ENCODE results near the gene CAV1. TPM values are rescaled to one million over a fixed set of nuclear protein-coding genes. Genes with fewer than 3 reads are reported as not detected.

CAV1 gene
- polyA plus RNA-seq, 1 donor (not counting 4 experiments of a cell fraction or from before 2014, with no cell fraction given): 2,905 TPM

DNA sequence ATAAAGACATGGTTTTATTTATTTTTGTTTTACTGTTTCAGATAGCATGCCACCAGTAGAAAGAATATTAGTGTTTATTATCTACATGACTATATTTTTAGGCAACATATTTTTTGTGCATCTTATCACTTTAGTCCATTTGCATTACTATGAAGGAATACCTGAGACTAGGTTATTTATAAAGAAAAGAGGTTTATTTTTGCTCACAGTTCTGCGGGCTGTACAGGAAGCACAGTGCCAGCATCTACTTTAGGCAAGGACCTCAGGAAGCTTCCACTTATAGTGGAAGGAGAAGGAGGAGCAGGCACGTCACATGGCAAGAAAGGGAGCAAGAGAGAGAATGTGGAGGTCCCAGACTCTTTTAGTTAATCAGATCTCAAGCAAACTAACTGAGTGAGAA, 19.6 kb upstream of the CAV1 start:
- FAIRE-seq (no peak), DNase-seq (ENCODE audit: low read depth, low spot score) (no peak)
- Histone ChIP-seq H3K9me3 (ENCODE audit: control insufficient read depth, low read depth, low read length) (no peaks in the 10 kb centered on the region), H2AFZ (ENCODE audit: control insufficient read depth, low read length) (no peak overlapping the region), H3K9ac (ENCODE audit: control insufficient read depth, extremely low read depth, insufficient read depth, low read length) (no peak overlapping the region), H3K4me3 (ENCODE audit: control insufficient read depth in 2 of 3, extremely low read depth in 1 of 3, insufficient read depth in 2 of 3, low read depth in 1 of 3, low read length in 3 of 3) (no peak overlapping the region), H3K4me1 (ENCODE audit: control insufficient read depth, extremely low read depth, insufficient read depth, low read length) (peaks cover 30% of the 10 kb centered on the region), H3K27me3 (ENCODE audit: control insufficient read depth, extremely low read depth, insufficient read depth, low read length) (no peaks in the 10 kb centered on the region), H3K79me2 (ENCODE audit: control insufficient read depth, insufficient read depth, low read length) (peaks cover 52% of the 10 kb centered on the region), H3K9me1 (ENCODE audit: control insufficient read depth, extremely low read depth, insufficient read depth, low read length) (no peaks in the 10 kb centered on the region), H3K4me2 (ENCODE audit: control insufficient read depth, extremely low read depth, insufficient read depth, low read depth, low read length) (peak overlapping the region; percentile 31), H3K27ac (ENCODE audit: control insufficient read depth, insufficient read depth, low read length) (no peak overlapping the region), H4K20me1 (ENCODE audit: control insufficient read depth, extremely low read depth, insufficient read depth, low read length) (no peaks in the 10 kb centered on the region), H3K36me3 (ENCODE audit: control insufficient read depth in 2 of 2, extremely low read depth in 1 of 2, insufficient read depth in 2 of 2, low read length in 2 of 2) (peaks cover 6 to 34% of the 10 kb centered on the region in 2 experiments)
- TF ChIP-seq EZH2 (IDR thresholded peaks at IDR 0.05; ENCODE audit: low read length): no peak
- TF ChIP-seq, protein P1, sequence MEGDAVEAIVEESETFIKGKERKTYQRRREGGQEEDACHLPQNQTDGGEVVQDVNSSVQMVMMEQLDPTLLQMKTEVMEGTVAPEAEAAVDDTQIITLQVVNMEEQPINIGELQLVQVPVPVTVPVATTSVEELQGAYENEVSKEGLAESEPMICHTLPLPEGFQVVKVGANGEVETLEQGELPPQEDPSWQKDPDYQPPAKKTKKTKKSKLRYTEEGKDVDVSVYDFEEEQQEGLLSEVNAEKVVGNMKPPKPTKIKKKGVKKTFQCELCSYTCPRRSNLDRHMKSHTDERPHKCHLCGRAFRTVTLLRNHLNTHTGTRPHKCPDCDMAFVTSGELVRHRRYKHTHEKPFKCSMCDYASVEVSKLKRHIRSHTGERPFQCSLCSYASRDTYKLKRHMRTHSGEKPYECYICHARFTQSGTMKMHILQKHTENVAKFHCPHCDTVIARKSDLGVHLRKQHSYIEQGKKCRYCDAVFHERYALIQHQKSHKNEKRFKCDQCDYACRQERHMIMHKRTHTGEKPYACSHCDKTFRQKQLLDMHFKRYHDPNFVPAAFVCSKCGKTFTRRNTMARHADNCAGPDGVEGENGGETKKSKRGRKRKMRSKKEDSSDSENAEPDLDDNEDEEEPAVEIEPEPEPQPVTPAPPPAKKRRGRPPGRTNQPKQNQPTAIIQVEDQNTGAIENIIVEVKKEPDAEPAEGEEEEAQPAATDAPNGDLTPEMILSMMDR (optimal IDR thresholded peaks at IDR 0.05 in 1 of 3, IDR thresholded peaks at IDR 0.05 in 1 of 3, conservative IDR thresholded peaks at IDR 0.05 in 1 of 3; ENCODE audit: extremely low read depth in 1 of 3, insufficient read depth in 2 of 3, low read length in 3 of 3): no peak
- dilution Hi-C loops (cut with MboI; ENCODE audit: extremely low pct_ligation_motif_present, low sequenced_read_pairs): loop anchor here (25.0 kb wide), 1 partner anchor 243 kb away; no protein-coding TSS in a partner anchor

DNA sequence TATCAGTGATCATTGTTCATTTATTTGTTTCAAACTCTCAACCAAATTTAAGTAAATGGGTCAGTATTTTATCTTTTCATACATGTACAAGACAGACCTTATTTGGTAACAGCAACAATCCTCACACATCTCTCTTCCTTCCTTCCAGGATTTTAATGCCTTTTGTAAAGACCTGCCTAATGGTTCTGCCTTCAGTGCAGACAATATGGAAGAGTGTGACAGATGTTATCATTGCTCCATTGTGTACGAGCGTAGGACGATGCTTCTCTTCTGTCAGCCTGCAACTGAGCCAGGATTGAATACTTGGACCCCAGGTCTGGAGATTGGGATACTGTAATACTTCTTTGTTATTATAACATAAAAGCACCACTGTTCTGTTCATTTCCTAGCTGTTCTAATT, 19.0 kb upstream of the CAV1 start:
- H4K20me1 ChIP-seq (ENCODE audit: control insufficient read depth, extremely low read depth, insufficient read depth, low read length): no peaks in the 10 kb centered on the region
- no peak overlapping the region for H3K27ac ChIP-seq (ENCODE audit: control insufficient read depth, insufficient read depth, low read length)
- peaks cover 47% of the 10 kb centered on the region for H3K79me2 ChIP-seq (ENCODE audit: control insufficient read depth, insufficient read depth, low read length)
- FAIRE-seq (no peak), DNase-seq (ENCODE audit: low read depth, low spot score) (no peak)
- no peaks in the 10 kb centered on the region for H3K9me3 ChIP-seq (ENCODE audit: control insufficient read depth, low read depth, low read length)
- H2AFZ ChIP-seq (ENCODE audit: control insufficient read depth, low read length): no peak overlapping the region
- H3K9me1 ChIP-seq (ENCODE audit: control insufficient read depth, extremely low read depth, insufficient read depth, low read length): no peaks in the 10 kb centered on the region
- no peaks in the 10 kb centered on the region for H3K27me3 ChIP-seq (ENCODE audit: control insufficient read depth, extremely low read depth, insufficient read depth, low read length)
- TF ChIP-seq, protein P1 (optimal IDR thresholded peaks at IDR 0.05 in 1 of 3, IDR thresholded peaks at IDR 0.05 in 1 of 3, conservative IDR thresholded peaks at IDR 0.05 in 1 of 3; ENCODE audit: extremely low read depth in 1 of 3, insufficient read depth in 2 of 3, low read length in 3 of 3): no peak
- no peak for TF ChIP-seq EZH2 (IDR thresholded peaks at IDR 0.05; ENCODE audit: low read length)
- H3K4me1 ChIP-seq (ENCODE audit: control insufficient read depth, extremely low read depth, insufficient read depth, low read length): peaks cover 32% of the 10 kb centered on the region
- H3K9ac ChIP-seq (ENCODE audit: control insufficient read depth, extremely low read depth, insufficient read depth, low read length): no peak overlapping the region
- H3K4me3 ChIP-seq (ENCODE audit: control insufficient read depth in 2 of 3, extremely low read depth in 1 of 3, insufficient read depth in 2 of 3, low read depth in 1 of 3, low read length in 3 of 3): no peak overlapping the region
- dilution Hi-C loops (cut with MboI; ENCODE audit: extremely low pct_ligation_motif_present, low sequenced_read_pairs): loop anchor here (25.0 kb wide), 1 partner anchor 244 kb away; no protein-coding TSS in a partner anchor
- H3K36me3 ChIP-seq (ENCODE audit: control insufficient read depth in 2 of 2, extremely low read depth in 1 of 2, insufficient read depth in 2 of 2, low read length in 2 of 2): peaks cover 6 to 28% of the 10 kb centered on the region in 2 experiments
- peak overlapping the region; percentile 33 for H3K4me2 ChIP-seq (ENCODE audit: control insufficient read depth, extremely low read depth, insufficient read depth, low read depth, low read length)
